Endothelial cell of umbilical vein (primary cell): Measurements from ENCODE around the gene LIN7C. TPM values are rescaled to one million over a fixed set of nuclear protein-coding genes. Genes with fewer than 3 reads are reported as not detected.

Experiments used
- BruUV-seq: library from RNA; stranded (reverse); fragments of 400-500 nt; replicated peaks from 2 replicates; lab custom pipeline; 2021; lab: Mats Ljungman, UMichigan
- CTCF ChIA-PET: fragments of 300-600, 350-600 bp; sonication (Branson Sonifier 250); formaldehyde crosslinking; loops from one replicate; lab custom pipeline; 2021; ENCODE audit warnings: antibody characterized with exemption, inconsistent platforms; lab: Charles Lee
- POLR2A ChIA-PET: fragments of 300-600, 350-600 bp; sonication (Branson Sonifier 250); formaldehyde crosslinking; loops from one replicate; lab custom pipeline; 2021; ENCODE audit warnings: antibody characterized with exemption, inconsistent platforms; lab: Charles Lee
- DNase-seq: peaks from one replicate; pipeline ENCODE4 v3.0.0-alpha.2; 2011; ENCODE audit warnings: low read depth, low spot score
- FAIRE-seq: peaks from 2 replicates; lab custom pipeline; 2011; peaks lifted over from hg19 to GRCh38; lab: Jason Lieb, UNC
- H2AFZ ChIP-seq: 2 replicates; pipeline ENCODE4 v1.6.0; 2012; ENCODE audit warnings: low read depth, low read length, control low read depth, inconsistent platforms
- H3K27ac ChIP-seq: 2 replicates; pipeline ENCODE4 v1.5.1; 2011; ENCODE audit warnings: low read depth, mild to moderate bottlenecking, control low read depth, low read length, moderate library complexity; ENCODE audit not compliant: insufficient read depth
- H3K27me3 ChIP-seq, 2 experiments: 2 replicates each; pipeline versions ENCODE4 v1.6.0 to v1.6.1; 2011; ENCODE audit warnings: low read length in 2 of 2, mixed read lengths in 1 of 2; ENCODE audit not compliant: control insufficient read depth in 2 of 2, insufficient read depth in 2 of 2
- H3K36me3 ChIP-seq, 2 experiments: 2 replicates in 1 of 2; 3 replicates in 1 of 2; pipeline ENCODE4 v1.5.1; 2011; ENCODE audit warnings: low read length in 2 of 2, mild to moderate bottlenecking in 1 of 2, moderate library complexity in 1 of 2; ENCODE audit not compliant: control insufficient read depth in 2 of 2, insufficient read depth in 2 of 2; ENCODE audit errors: extremely low read depth in 1 of 2
- H3K4me1 ChIP-seq: 3 replicates; pipeline ENCODE4 v1.5.1; 2011; ENCODE audit warnings: mild to moderate bottlenecking, low read length; ENCODE audit not compliant: control insufficient read depth, insufficient read depth; ENCODE audit errors: extremely low read depth
- H3K4me2 ChIP-seq: 2 replicates; pipeline ENCODE4 v1.6.1; 2011; ENCODE audit warnings: low read length, control low read depth, mixed read lengths; ENCODE audit not compliant: insufficient read depth
- H3K4me3 ChIP-seq, 3 experiments: fragments of 200-600 bp in 1 of 3; sonication (generic), shearing (Covaris generic) in 1 of 3; replicated peaks in 1 of 3; 2 replicates each; pipeline ENCODE4 v1.5.1; 2011 to 2016; ENCODE audit warnings: control low read depth in 3 of 3, low read length in 3 of 3, mild to moderate bottlenecking in 2 of 3, inconsistent platforms in 1 of 3, low read depth in 1 of 3, moderate library complexity in 1 of 3; ENCODE audit not compliant: insufficient read depth in 1 of 3
- H3K79me2 ChIP-seq: 2 replicates; pipeline ENCODE4 v1.6.0; 2012; ENCODE audit warnings: low read length, inconsistent platforms; ENCODE audit not compliant: control insufficient read depth, insufficient read depth
- H3K9ac ChIP-seq: replicated peaks from 2 replicates; pipeline ENCODE3; 2011; ENCODE audit warnings: low read length, control low read depth; ENCODE audit not compliant: insufficient read depth; ENCODE audit errors: extremely low read depth
- H3K9me1 ChIP-seq: replicated peaks from 3 replicates; pipeline ENCODE4 v1.6.0; 2011; ENCODE audit warnings: mild to moderate bottlenecking, low read length; ENCODE audit not compliant: control insufficient read depth, insufficient read depth; ENCODE audit errors: extremely low read depth
- H3K9me3 ChIP-seq: replicated peaks from 2 replicates; pipeline ENCODE4 v1.5.1; 2012; ENCODE audit warnings: low read length, inconsistent platforms; ENCODE audit not compliant: control insufficient read depth, insufficient read depth
- H4K20me1 ChIP-seq: replicated peaks from 2 replicates; pipeline ENCODE3; 2011; ENCODE audit warnings: mild to moderate bottlenecking, low read length; ENCODE audit not compliant: control insufficient read depth, insufficient read depth; ENCODE audit errors: extremely low read depth
- CTCF ChIP-seq, 2 donors: IDR thresholded peaks; 1 replicate in 1 of 2; 2 replicates in 1 of 2; pipeline ENCODE4 v1.5.1; 2011; ENCODE audit warnings: low read length in 2 of 2, mild to moderate bottlenecking in 2 of 2, moderate library complexity in 2 of 2, control low read depth in 1 of 2, inconsistent platforms in 1 of 2, low read depth in 1 of 2; ENCODE audit not compliant: insufficient read depth in 1 of 2; ENCODE audit errors: extremely low read depth in 1 of 2
- EZH2 ChIP-seq: IDR thresholded peaks from 2 replicates; pipeline ENCODE4 v1.6.1; 2012; ENCODE audit warnings: borderline replicate concordance, low read depth, mild to moderate bottlenecking, moderate library complexity, low read length, inconsistent platforms; ENCODE audit not compliant: severe bottlenecking
- FOS ChIP-seq: IDR thresholded peaks from 2 replicates; pipeline ENCODE4 v1.6.1; 2011; ENCODE audit warnings: mild to moderate bottlenecking, low read length, moderate library complexity, borderline replicate concordance; ENCODE audit not compliant: insufficient read depth
- GATA2 ChIP-seq: IDR thresholded peaks from 2 replicates; pipeline ENCODE4 v1.7.0; 2011; ENCODE audit warnings: low read depth, mild to moderate bottlenecking, moderate library complexity, mixed read lengths, low read length; ENCODE audit not compliant: insufficient read length, insufficient read depth
- JUN ChIP-seq: IDR thresholded peaks from 2 replicates; pipeline ENCODE4 v1.6.1; 2011; ENCODE audit warnings: borderline replicate concordance, low read depth; ENCODE audit not compliant: insufficient read length, insufficient read depth
- MAX ChIP-seq: IDR thresholded peaks from 2 replicates; pipeline ENCODE4 v1.6.1; 2011; ENCODE audit not compliant: insufficient read depth, insufficient read length
- MYC ChIP-seq: IDR thresholded peaks from one replicate; pipeline ENCODE4 v1.6.1; 2011; ENCODE audit warnings: mild to moderate bottlenecking, low read depth, low read length
- POLR2A ChIP-seq: IDR thresholded peaks from 2 replicates; pipeline ENCODE4 v1.6.1; 2012; ENCODE audit warnings: low read depth, mild to moderate bottlenecking, control low read depth, low read length
- POLR2AphosphoS5 ChIP-seq: IDR thresholded peaks from 2 replicates; pipeline ENCODE4 v1.6.1; 2012; ENCODE audit warnings: low read depth, mild to moderate bottlenecking, control low read depth, low read length, moderate library complexity; ENCODE audit not compliant: insufficient read depth
- dilution Hi-C: fragments of 300-500 bp; cut with MboI; formaldehyde crosslinking; loops from one replicate; pipeline ENCODE4 v1.15.0; 2019; ENCODE audit warnings: low sequenced_read_pairs; ENCODE audit not compliant: extremely low pct_ligation_motif_present
- intact Hi-C: fragments of 100-400 bp; cut with micrococcal nuclease; formaldehyde crosslinking; loops from one replicate; pipeline ENCODE4 v1.10.0; 2022
- polyA plus RNA-seq, 4 experiments: library from polyadenylated mRNA; depleted of rRNA in 3 of 4; stranded (reverse) in 3 of 4; unstranded in 1 of 4; fragments of >200 nt; gene quantifications; 2 replicates each; pipeline versions ENCODE4 v1.2.1 to v1.2.3, GENCODE V29; 2011 to 2012; ENCODE audit warnings: missing spikeins in 1 of 4
- total RNA-seq: library from RNA; stranded (reverse); gene quantifications from 2 replicates; pipeline ENCODE4 v1.2.3, GENCODE V29; 2021

The LIN7C gene
- total and polyA plus RNA-seq, 2 donors (not counting 3 experiments of a cell fraction or from before 2014, with no cell fraction given), result 7.1 to 24.9 TPM

GRCh38 chr11:27470826-27471588 is 35.6 kb downstream of the LIN7C start:
- Histone ChIP-seq H2AFZ (peak overlapping the region; percentile 56), H3K9ac (no peak overlapping the region), H3K9me3 (no peaks in the 10 kb centered on the region), H3K4me2 (peak overlapping the region; percentile 49), H3K4me1 (peaks cover 15% of the 10 kb centered on the region), H3K79me2 (no peaks in the 10 kb centered on the region), H3K36me3 (no peaks in the 10 kb centered on the region), H3K27ac (no peak overlapping the region), H4K20me1 (no peaks in the 10 kb centered on the region), H3K9me1 (no peaks in the 10 kb centered on the region), H3K27me3 (peaks cover 0 to 2% of the 10 kb centered on the region in 2 experiments), H3K4me3 (peak overlapping the region in 1 of 3 experiments; percentile 44)
- POLR2A ChIA-PET, result no interaction called here
- dilution Hi-C loops (no loop called here), intact Hi-C loops (no loop called here)
- TF ChIP-seq EZH2 (no peak), JUN (no peak), FOS (no peak), POLR2AphosphoS5 (no peak), POLR2A (no peak), MYC (no peak), MAX (no peak), CTCF (IDR thresholded peaks at IDR 0.05; ENCODE audit: extremely low read depth in 1 of 2, insufficient read depth in 1 of 2, low read depth in 1 of 2, low read length in 2 of 2) (no peak), GATA2 (no peak)
- DNase-seq (no peak), FAIRE-seq (no peak)
- no TSS peak for BruUV-seq
- CTCF ChIA-PET, result interaction anchor here (2.7 to 6.3 kb wide), 2 partner anchors 16 to 174 kb away, joined by 16 to 63 read pairs; no protein-coding TSS in a partner anchor
